WI38 (cell line): ENCODE results near the gene BRF1.
"Not testable (repeated sequence)": the region's sequence is repeated elsewhere in the genome, so short reads cannot be mapped to it uniquely, and the experiment has no call there.

Experiments used
- H3K4me3 ChIP-seq: 2 replicates; pipeline ENCODE4 v1.5.1; 2011; ENCODE audit warnings: low read depth, mild to moderate bottlenecking, control low read depth, low read length
- CTCF ChIP-seq: IDR thresholded peaks from 2 replicates; pipeline ENCODE4 v1.5.1; 2012; ENCODE audit warnings: low read depth, mild to moderate bottlenecking, control low read depth, low read length

Gene BRF1

DNA sequence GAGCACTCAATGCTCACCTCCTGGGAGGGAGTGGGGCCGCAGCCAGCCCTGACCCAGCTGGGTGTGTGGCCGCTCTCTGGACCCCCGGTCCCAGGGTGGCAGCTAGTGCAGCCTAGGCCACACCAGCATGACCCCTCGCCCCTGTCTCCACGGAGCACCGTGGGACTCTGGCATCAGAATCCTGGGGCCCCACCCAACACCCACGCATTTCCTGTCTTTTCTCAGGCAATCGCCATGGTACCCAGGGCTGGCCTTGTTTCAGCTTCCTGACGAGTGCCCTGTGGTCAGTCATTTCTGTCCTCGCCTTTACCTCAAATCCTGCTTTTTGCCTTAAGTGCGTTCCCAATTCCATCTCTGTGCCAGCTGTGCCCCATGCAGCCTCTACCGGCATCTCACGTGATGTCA is 29.7 kb upstream of the BRF1 start:
- no peak for TF ChIP-seq CTCF
- H3K4me3 ChIP-seq: no peak overlapping the region

DNA sequence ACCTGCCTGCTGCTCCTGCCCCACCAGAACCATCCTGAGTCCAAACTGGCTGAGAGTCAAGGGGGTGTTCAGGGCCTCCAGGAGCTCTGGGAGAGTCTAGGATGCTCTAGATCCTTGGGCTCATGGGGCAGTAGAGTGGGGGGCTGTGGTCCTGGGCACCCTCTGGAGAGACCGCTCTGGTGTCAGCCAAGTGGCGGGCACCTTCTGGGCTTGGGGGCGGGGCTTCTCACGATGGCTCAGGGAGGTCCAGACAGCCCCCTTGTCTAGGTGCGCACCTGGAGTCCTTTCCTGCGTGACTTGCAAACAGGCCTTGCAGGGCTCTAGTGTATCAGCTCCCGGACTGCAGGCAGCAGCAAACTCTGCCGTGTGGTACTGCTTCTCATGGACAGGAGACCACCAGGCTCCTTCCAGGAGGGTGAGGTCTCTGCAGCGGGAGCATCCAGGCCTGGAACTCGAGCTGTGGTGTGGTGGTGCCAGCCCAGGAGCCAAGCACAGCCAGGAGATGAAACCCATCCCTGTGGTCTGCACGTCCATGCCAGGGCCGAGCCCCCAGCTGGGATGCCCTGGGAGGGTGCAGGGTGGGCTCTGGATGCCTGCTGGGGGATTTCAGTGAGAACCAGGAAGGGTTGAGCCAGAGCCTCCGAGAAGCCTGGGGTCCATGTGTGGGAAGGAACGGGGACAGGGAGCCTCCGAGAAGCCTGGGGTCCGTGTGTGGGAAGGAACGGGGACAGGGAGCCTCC is 28.8 kb upstream of the BRF1 start:
- TF ChIP-seq CTCF: no peak
- H3K4me3 ChIP-seq: no peak overlapping the region

DNA sequence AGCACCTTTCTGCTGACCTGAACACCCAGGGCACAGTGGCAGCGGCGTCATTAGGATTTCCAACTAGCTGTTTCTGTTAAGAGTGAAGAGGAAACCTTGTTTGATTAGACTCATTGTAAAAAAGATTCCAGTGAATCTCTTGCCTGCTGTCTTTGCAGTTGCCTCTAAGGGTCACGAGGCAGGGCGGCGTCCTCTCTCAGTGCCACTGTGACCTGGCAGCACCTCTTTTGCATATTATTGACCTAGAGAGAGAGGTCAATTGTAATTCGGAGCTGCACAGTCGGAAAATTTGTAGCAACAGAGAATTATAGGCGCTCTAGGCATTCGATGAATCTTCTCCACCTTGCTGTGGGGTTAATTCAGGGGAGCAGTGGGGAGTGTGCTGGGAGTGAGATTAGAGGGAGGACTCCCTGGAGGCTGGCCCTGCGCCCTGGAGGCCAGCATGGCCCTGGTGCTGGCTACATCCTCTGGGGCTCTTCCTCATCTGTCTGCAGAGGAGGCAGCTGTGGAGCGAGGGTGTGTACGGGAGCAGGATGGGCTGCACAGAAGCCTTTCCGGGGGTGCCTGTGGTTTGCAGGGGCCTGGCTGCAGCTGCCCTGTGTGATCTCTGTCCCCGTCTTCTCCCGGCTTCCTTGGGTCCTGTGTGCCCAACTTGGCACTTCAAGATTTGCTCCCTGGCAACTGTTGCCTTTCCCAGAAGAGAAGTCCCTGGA is 28.0 kb upstream of the BRF1 start:
- TF ChIP-seq CTCF: no peak
- H3K4me3 ChIP-seq: no peak overlapping the region

DNA sequence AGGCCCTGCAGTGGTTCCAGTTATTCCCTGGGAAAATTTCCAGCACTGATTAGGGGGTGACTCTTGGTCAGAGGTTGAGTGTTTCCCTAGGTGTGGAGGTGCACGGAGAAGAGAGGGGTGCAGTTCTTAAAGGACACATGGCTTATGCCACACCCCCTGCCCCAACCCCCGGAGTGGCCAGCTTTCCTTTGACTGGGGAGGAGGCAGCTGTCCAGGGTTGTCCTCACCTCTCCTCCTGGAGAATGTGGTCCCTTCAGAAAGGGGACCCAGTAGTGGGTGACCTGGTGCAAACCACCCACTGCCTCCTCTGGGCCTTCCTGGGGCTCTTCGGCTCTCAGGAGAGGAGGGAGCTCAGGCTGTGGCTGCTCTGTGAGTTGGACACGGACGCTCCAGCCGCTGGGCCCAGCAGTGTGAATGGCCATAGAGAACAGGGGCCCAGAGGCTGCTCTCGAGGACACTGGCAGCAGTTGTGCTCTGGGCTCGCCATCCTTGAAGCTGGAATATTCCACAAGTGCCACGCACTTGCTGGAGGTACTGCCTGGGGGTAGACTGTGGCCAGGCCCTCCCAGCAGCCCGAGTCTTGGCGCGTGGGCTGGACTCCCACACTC is 27.4 kb upstream of the BRF1 start:
- no peak overlapping the region for H3K4me3 ChIP-seq
- TF ChIP-seq CTCF: no peak

DNA sequence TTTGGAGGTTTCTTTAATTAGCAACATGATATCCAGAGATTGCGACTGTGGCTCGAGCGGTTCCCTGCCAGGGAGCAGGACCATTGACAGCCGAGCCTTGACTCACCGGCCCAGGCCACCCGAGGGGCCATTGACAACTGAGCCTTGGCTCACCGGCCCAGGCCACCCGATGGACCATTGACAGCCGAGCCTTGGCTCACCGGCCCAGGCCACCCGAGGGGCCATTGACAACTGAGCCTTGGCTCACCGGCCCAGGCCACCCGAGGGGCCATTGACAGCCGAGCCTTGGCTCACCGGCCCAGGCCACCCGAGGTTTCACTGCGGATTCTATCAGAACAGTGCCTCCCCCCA is 26.9 kb upstream of the BRF1 start:
- H3K4me3 ChIP-seq: not testable (repeated sequence)

- no peak overlapping the region for H3K4me3 ChIP-seq
Observed at GRCh38 chr14:105326891-105327694, 26.3 kb upstream of the BRF1 start.

GRCh38 chr14:105326568-105326867 is 25.7 kb upstream of the BRF1 start:
- TF ChIP-seq CTCF: no peak
- H3K4me3 ChIP-seq: no peak overlapping the region

More at GRCh38 chr14:105326891-105327694, 26.3 kb upstream of the BRF1 start:
- TF ChIP-seq CTCF: no peak
